Hepatic stellate cell (primary cell): ENCODE results near the gene RIOK3.
A peak's percentile ranks its signal among the peaks of the same experiment; 100 is the strongest.

Experiments used
- DNase-seq: peaks from one replicate; pipeline ENCODE4 v3.0.0; 2011; ENCODE audit warnings: low spot score

RIOK3 gene

DNA sequence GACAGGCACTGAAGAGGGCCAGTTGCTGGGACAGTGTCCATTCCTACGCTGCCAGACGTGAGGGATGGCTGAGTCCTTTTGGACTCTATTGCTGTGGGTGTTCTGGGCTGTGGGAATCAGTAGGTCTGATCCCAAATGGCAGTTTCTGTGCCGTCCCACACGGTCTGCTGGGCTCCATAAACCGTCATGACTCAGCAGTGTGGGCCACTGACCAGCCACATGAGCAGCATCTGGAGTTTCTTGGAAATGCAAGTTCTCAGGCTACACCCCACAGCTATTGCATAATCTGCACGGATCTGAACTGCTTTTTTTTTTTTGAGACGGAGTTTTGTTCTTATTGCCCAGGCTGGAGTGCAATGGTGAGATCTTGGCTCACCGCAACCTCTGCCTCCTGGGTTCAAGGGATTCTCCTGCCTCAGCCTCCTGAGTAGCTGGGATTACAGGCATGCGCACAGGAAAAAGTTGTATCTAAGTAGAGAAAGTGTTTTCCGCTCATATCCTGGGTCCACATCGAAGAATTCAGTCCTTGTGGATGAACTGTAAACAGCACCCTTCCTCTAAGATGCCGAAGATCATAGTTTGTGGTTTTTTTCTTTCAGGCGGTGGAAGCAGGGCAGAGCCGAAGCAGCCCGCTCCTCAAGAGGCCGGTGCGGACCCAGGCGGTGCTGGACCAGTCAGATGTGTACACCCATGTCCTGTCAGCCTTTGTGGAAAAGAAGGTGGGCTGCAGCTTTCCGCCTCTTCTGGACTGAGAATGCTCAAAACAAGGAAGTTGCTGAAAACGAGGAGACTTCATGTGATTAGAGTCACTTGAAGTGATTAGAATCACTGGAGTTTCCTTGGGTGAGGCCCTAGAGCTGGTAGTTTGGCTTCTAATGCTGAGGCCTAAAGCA is 75.7 kb downstream of the RIOK3 start:
- no peak for DNase-seq

DNA sequence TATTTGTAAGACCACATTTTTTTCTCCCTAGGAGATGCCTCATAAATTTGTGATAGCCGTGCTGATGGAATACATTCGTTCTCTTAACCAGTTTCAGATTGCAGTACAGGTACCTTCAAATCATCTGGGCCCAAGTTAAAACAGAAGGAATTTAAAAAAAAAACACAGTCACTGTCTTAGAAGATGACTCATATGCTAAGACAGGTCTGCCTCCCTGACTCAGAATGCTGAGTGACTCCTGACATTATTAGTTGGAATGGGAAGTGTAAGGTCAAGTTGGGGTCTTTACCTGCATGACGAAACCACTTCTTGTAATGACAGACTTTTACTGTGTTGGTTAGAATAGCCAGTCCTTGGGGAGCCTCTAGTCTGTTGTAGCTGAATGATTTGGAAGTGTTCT is 76.5 kb downstream of the RIOK3 start:
- peak; percentile 36 for DNase-seq

DNA sequence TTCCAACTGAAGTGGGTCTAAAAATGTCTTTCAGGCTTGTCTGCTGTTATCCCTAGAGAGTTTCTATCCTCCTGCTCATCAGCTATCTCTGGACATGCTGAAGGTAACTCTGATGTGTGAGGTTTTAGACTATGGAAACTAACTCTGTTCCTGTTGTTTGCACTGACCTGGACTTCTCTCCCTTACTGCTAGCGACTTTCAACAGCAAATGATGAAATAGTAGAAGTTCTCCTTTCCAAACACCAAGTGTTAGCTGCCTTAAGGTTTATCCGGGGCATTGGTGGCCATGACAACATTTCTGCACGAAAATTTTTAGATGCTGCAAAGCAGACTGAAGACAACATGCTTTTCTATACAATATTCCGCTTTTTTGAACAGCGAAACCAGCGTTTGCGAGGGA is 77.1 kb downstream of the RIOK3 start:
- DNase-seq = no peak

DNA sequence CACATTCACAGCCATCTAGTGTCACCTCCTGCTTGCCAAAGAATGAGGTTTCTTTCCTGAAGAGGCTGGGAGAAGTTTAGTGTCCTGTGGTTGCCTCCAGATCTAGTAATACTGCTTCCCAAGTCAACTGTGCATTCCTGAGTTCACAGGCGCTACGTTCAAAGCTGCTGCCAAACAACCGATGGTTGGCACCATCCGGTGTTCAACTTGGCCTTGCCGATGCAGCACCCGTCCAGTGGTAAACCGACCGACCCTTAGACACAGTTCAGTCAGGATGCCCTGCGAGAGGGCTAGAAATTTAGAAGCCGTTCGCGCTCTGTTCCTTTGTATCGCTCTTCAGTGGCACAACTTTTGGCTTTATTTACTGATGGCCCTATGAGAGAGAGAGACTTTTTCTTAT is 78.8 kb downstream of the RIOK3 start:
- DNase-seq = no peak
